Kidney epithelial cell (primary cell): ENCODE results near the gene HAUS7. TPM values are rescaled to one million over a fixed set of nuclear protein-coding genes. Genes with fewer than 3 reads are reported as not detected.

Source experiments
- DNase-seq: peaks from one replicate; pipeline ENCODE4 v3.0.0-alpha.2; 2010; ENCODE audit warnings: low read depth
- H3K27me3 ChIP-seq: 2 replicates; pipeline ENCODE4 v1.6.0; 2011; ENCODE audit warnings: low read length; ENCODE audit not compliant: control insufficient read depth, insufficient read depth
- H3K36me3 ChIP-seq: 2 replicates; pipeline ENCODE4 v1.5.1; 2011; ENCODE audit warnings: low read length; ENCODE audit not compliant: control insufficient read depth, insufficient read depth
- H3K4me3 ChIP-seq: 2 replicates; pipeline ENCODE4 v1.5.1; 2011; ENCODE audit warnings: low read depth, mild to moderate bottlenecking, control low read depth, low read length
- CTCF ChIP-seq: IDR thresholded peaks from 2 replicates; pipeline ENCODE4 v1.5.1; 2011; ENCODE audit warnings: mild to moderate bottlenecking, moderate library complexity, low read length, control low read depth, inconsistent platforms; ENCODE audit not compliant: insufficient read depth, poor library complexity, severe bottlenecking
- total RNA-seq: library from RNA; depleted of rRNA; stranded (reverse); fragments of >200 nt; gene quantifications from 2 replicates; pipeline ENCODE4 v1.2.3, GENCODE V29; 2015

Gene HAUS7
- total RNA-seq, 1 donor from 2014 or later = 25.8 TPM

- DNase-seq = no peak
- H3K4me3 ChIP-seq = no peak overlapping the region
- H3K27me3 ChIP-seq = peaks cover 11% of the 10 kb centered on the region
- H3K36me3 ChIP-seq = no peaks in the 10 kb centered on the region
- no peak for TF ChIP-seq CTCF
Observed at GRCh38 chrX:153493085-153493484, 22.7 kb upstream of the HAUS7 start.

GRCh38 chrX:153492543-153492942, 22.2 kb upstream of the HAUS7 start:
- no peak for TF ChIP-seq CTCF
- Histone ChIP-seq H3K4me3 (no peak overlapping the region), H3K36me3 (no peaks in the 10 kb centered on the region), H3K27me3 (peaks cover 11% of the 10 kb centered on the region)
- no peak for DNase-seq

- DNase-seq = no peak
- Histone ChIP-seq H3K4me3 (no peak overlapping the region), H3K36me3 (no peaks in the 10 kb centered on the region), H3K27me3 (peaks cover 11% of the 10 kb centered on the region)
- TF ChIP-seq CTCF = no peak
Observed at GRCh38 chrX:153491918-153492317, 21.5 kb upstream of the HAUS7 start.

GRCh38 chrX:153491351-153491914, 21.1 kb upstream of the HAUS7 start:
- no peak for TF ChIP-seq CTCF
- Histone ChIP-seq H3K36me3 (no peaks in the 10 kb centered on the region), H3K4me3 (no peak overlapping the region), H3K27me3 (peaks cover 11% of the 10 kb centered on the region)
- no peak for DNase-seq

- no peak for TF ChIP-seq CTCF
- DNase-seq = no peak
- H3K36me3 ChIP-seq = no peaks in the 10 kb centered on the region
Observed at GRCh38 chrX:153490217-153490930, 20.0 kb upstream of the HAUS7 start.

GRCh38 chrX:153488231-153488914, 18.0 kb upstream of the HAUS7 start:
- Histone ChIP-seq H3K36me3 (no peaks in the 10 kb centered on the region), H3K27me3 (peaks cover 2% of the 10 kb centered on the region), H3K4me3 (no peak overlapping the region)
- DNase-seq = no peak
- TF ChIP-seq CTCF = no peak

More at GRCh38 chrX:153490217-153490930, 20.0 kb upstream of the HAUS7 start:
- no peak overlapping the region for H3K4me3 ChIP-seq
- peaks cover 6% of the 10 kb centered on the region for H3K27me3 ChIP-seq
